Keratinocyte (primary cell): ENCODE data around the gene MRPL45. TPM values are rescaled to one million over a fixed set of nuclear protein-coding genes. Genes with fewer than 3 reads are reported as not detected.

Source experiments
- DNase-seq: peaks from one replicate; pipeline ENCODE4 v3.0.0-alpha.2; 2011; ENCODE audit warnings: low read depth, missing footprints, low spot score
- FAIRE-seq: peaks from 2 replicates; lab custom pipeline; 2011; peaks lifted over from hg19 to GRCh38; lab: Jason Lieb, UNC
- H2AFZ ChIP-seq: 2 replicates; pipeline ENCODE4 v1.6.0; 2012; ENCODE audit warnings: low read length, control low read depth, inconsistent platforms; ENCODE audit not compliant: control insufficient read depth
- H3K27ac ChIP-seq: 2 replicates; pipeline ENCODE4 v1.5.1; 2011; ENCODE audit warnings: low read length; ENCODE audit not compliant: control insufficient read depth, insufficient read depth
- H3K27me3 ChIP-seq: 3 replicates; pipeline ENCODE4 v1.6.0; 2011; ENCODE audit warnings: low read length; ENCODE audit not compliant: control insufficient read depth, insufficient read depth; ENCODE audit errors: extremely low read depth
- H3K36me3 ChIP-seq, 2 experiments: 2 replicates in 1 of 2; 3 replicates in 1 of 2; pipeline ENCODE4 v1.5.1; 2011; ENCODE audit warnings: low read length in 2 of 2, mild to moderate bottlenecking in 1 of 2; ENCODE audit not compliant: control insufficient read depth in 2 of 2, insufficient read depth in 2 of 2; ENCODE audit errors: extremely low read depth in 1 of 2
- H3K4me1 ChIP-seq: 3 replicates; pipeline ENCODE4 v1.5.1; 2011; ENCODE audit warnings: low read length; ENCODE audit not compliant: control insufficient read depth, insufficient read depth; ENCODE audit errors: extremely low read depth
- H3K4me2 ChIP-seq: 3 replicates; pipeline ENCODE4 v1.6.0; 2011; ENCODE audit warnings: low read depth, low read length; ENCODE audit not compliant: control insufficient read depth, insufficient read depth; ENCODE audit errors: extremely low read depth
- H3K4me3 ChIP-seq, 3 experiments: fragments of 200-600 bp in 1 of 3; sonication (generic) in 1 of 3; 2 replicates in 2 of 3; 3 replicates in 1 of 3; pipeline ENCODE4 v1.5.1; 2011 to 2016; ENCODE audit warnings: low read length in 3 of 3, mild to moderate bottlenecking in 3 of 3, control low read depth in 2 of 3, inconsistent platforms in 1 of 3, low read depth in 1 of 3, mixed read lengths in 1 of 3, mixed run types in 1 of 3, moderate library complexity in 1 of 3; ENCODE audit not compliant: control insufficient read depth in 2 of 3, insufficient read depth in 2 of 3; ENCODE audit errors: extremely low read depth in 1 of 3
- H3K79me2 ChIP-seq: 2 replicates; pipeline ENCODE4 v1.6.0; 2012; ENCODE audit warnings: low read length; ENCODE audit not compliant: control insufficient read depth, insufficient read depth
- H3K9ac ChIP-seq: 3 replicates; pipeline ENCODE4 v1.6.0; 2011; ENCODE audit warnings: low read length; ENCODE audit not compliant: control insufficient read depth, insufficient read depth; ENCODE audit errors: extremely low read depth
- H3K9me1 ChIP-seq: 3 replicates; pipeline ENCODE4 v1.6.0; 2011; ENCODE audit warnings: low read length; ENCODE audit not compliant: control insufficient read depth, insufficient read depth; ENCODE audit errors: extremely low read depth
- H3K9me3 ChIP-seq: 2 replicates; pipeline ENCODE4 v1.5.1; 2012; ENCODE audit warnings: low read depth, low read length; ENCODE audit not compliant: control insufficient read depth
- H4K20me1 ChIP-seq: 3 replicates; pipeline ENCODE4 v1.6.0; 2011; ENCODE audit warnings: low read length; ENCODE audit not compliant: control insufficient read depth, insufficient read depth; ENCODE audit errors: extremely low read depth
- EZH2 ChIP-seq: IDR thresholded peaks from one replicate; pipeline ENCODE4 v1.6.1; 2012; ENCODE audit warnings: inconsistent platforms, mild to moderate bottlenecking, low read length, moderate library complexity
- dilution Hi-C: fragments of 300-500 bp; cut with MboI; formaldehyde crosslinking; loops from one replicate; pipeline ENCODE4 v1.7.0; 2020; ENCODE audit warnings: low sequenced_read_pairs; ENCODE audit not compliant: extremely low pct_ligation_motif_present
- polyA plus RNA-seq, 5 experiments: library from polyadenylated mRNA; depleted of rRNA in 3 of 5; stranded (reverse) in 3 of 5; stranded (forward) in 1 of 5; unstranded in 1 of 5; fragments of >200 nt; gene quantifications; 1 replicate in 1 of 5; 2 replicates in 3 of 5; 3 replicates in 1 of 5; pipeline versions ENCODE4 v1.2.1 to v1.2.3, GENCODE V29; 2011 to 2012; ENCODE audit warnings: missing spikeins in 2 of 5, low read depth in 1 of 5, low replicate concordance in 1 of 5
- TF ChIP-seq, protein P1 (sequence below), 3 experiments: IDR thresholded peaks in 1 of 3; conservative IDR thresholded peaks in 1 of 3; optimal IDR thresholded peaks in 1 of 3; 2 replicates in 2 of 3; 3 replicates in 1 of 3; pipeline versions ENCODE3 to v1.5.1; 2011; ENCODE audit warnings: low read length in 3 of 3, mild to moderate bottlenecking in 3 of 3, moderate library complexity in 2 of 3, control low read depth in 1 of 3, inconsistent platforms in 1 of 3; ENCODE audit not compliant: insufficient read depth in 2 of 3; ENCODE audit errors: extremely low read depth in 1 of 3

The MRPL45 gene
- polyA plus RNA-seq, 1 donor (not counting 4 experiments of a cell fraction or from before 2014, with no cell fraction given) = 64.9 TPM

GRCh38 chr17:38322156-38322779, 25.3 kb downstream of the MRPL45 start:
- peaks cover 14% of the 10 kb centered on the region for H3K4me1 ChIP-seq
- dilution Hi-C loops = no loop called here
- H3K27ac ChIP-seq = no peak overlapping the region
- no peak for TF ChIP-seq EZH2
- TF ChIP-seq, protein P1, sequence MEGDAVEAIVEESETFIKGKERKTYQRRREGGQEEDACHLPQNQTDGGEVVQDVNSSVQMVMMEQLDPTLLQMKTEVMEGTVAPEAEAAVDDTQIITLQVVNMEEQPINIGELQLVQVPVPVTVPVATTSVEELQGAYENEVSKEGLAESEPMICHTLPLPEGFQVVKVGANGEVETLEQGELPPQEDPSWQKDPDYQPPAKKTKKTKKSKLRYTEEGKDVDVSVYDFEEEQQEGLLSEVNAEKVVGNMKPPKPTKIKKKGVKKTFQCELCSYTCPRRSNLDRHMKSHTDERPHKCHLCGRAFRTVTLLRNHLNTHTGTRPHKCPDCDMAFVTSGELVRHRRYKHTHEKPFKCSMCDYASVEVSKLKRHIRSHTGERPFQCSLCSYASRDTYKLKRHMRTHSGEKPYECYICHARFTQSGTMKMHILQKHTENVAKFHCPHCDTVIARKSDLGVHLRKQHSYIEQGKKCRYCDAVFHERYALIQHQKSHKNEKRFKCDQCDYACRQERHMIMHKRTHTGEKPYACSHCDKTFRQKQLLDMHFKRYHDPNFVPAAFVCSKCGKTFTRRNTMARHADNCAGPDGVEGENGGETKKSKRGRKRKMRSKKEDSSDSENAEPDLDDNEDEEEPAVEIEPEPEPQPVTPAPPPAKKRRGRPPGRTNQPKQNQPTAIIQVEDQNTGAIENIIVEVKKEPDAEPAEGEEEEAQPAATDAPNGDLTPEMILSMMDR (optimal IDR thresholded peaks at IDR 0.05 in 1 of 3, IDR thresholded peaks at IDR 0.05 in 1 of 3, conservative IDR thresholded peaks at IDR 0.05 in 1 of 3; ENCODE audit: extremely low read depth in 1 of 3, insufficient read depth in 2 of 3, low read length in 3 of 3) = peak; percentile 41 to 80 (median 72)
- H3K9me1 ChIP-seq = no peaks in the 10 kb centered on the region
- H4K20me1 ChIP-seq = no peaks in the 10 kb centered on the region
- peaks cover 9 to 12% of the 10 kb centered on the region in 2 experiments for H3K36me3 ChIP-seq
- no peak overlapping the region for H3K9ac ChIP-seq
- H3K4me3 ChIP-seq = no peak overlapping the region
- H3K79me2 ChIP-seq = no peaks in the 10 kb centered on the region
- H3K9me3 ChIP-seq = no peaks in the 10 kb centered on the region
- H3K4me2 ChIP-seq = no peak overlapping the region
- H2AFZ ChIP-seq = no peak overlapping the region
- DNase-seq (no peak), FAIRE-seq (no peak)
- H3K27me3 ChIP-seq = no peaks in the 10 kb centered on the region

DNA sequence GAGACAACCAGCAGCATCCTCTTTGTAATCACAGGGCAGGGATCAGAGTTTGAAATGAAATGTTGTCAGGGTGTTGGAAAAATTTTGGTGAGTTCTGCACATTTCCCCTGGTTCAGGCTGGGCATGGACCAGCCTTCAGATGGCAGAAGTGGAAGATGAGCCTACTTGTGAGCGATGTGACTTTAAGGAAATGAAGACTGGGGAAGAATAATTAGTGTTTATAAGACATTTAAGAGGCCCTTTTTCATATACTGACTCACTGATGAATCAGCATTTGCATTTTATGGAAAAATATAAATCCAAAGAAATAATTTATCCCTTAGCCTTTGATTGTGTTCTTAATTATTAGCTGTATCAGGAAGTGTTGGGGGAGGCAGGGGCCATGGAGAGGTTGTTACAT, 25.9 kb downstream of the MRPL45 start:
- H3K36me3 ChIP-seq = peaks cover 9 to 12% of the 10 kb centered on the region in 2 experiments

More for the DNA sequence above, 25.9 kb downstream of the MRPL45 start:
- Histone ChIP-seq H2AFZ (no peak overlapping the region), H3K9me1 (no peaks in the 10 kb centered on the region), H3K27ac (no peak overlapping the region), H4K20me1 (no peaks in the 10 kb centered on the region), H3K9me3 (no peaks in the 10 kb centered on the region), H3K79me2 (no peaks in the 10 kb centered on the region), H3K4me3 (no peak overlapping the region), H3K9ac (no peak overlapping the region), H3K27me3 (no peaks in the 10 kb centered on the region), H3K4me1 (peaks cover 10% of the 10 kb centered on the region), H3K4me2 (no peak overlapping the region)
- DNase-seq (no peak), FAIRE-seq (no peak)
- dilution Hi-C loops = no loop called here
- TF ChIP-seq, protein P1 (optimal IDR thresholded peaks at IDR 0.05 in 1 of 3, IDR thresholded peaks at IDR 0.05 in 1 of 3, conservative IDR thresholded peaks at IDR 0.05 in 1 of 3; ENCODE audit: extremely low read depth in 1 of 3, insufficient read depth in 2 of 3, low read length in 3 of 3) = no peak
- TF ChIP-seq EZH2 = no peak
